Karpas-422 (cell line): ENCODE results near the gene APOB. TPM values are rescaled to one million over a fixed set of nuclear protein-coding genes. Genes with fewer than 3 reads are reported as not detected.

ENCODE experiments used
- DNase-seq: peaks from one replicate; pipeline ENCODE4 v3.0.0-alpha.2; 2015
- H2AFZ ChIP-seq: fragments of 200-600 bp; sonication (generic); 2 replicates; pipeline ENCODE4 v1.6.1; 2014; ENCODE audit warnings: antibody characterized with exemption, low read length, mixed read lengths
- H3K27ac ChIP-seq: fragments of 200-600 bp; sonication (generic); 2 replicates; pipeline ENCODE4 v1.5.1; 2014; ENCODE audit warnings: mild to moderate bottlenecking, low read length, moderate library complexity
- H3K27me3 ChIP-seq: fragments of 200-600 bp; sonication (generic); 2 replicates; pipeline ENCODE4 v1.6.1; 2014; ENCODE audit warnings: low read length, mixed read lengths
- H3K36me3 ChIP-seq: fragments of 200-600 bp; sonication (generic); 2 replicates; pipeline ENCODE4 v1.6.1; 2014; ENCODE audit warnings: low read length, mixed read lengths; ENCODE audit not compliant: insufficient read depth
- H3K4me1 ChIP-seq: fragments of 200-600 bp; sonication (generic); 2 replicates; pipeline ENCODE4 v1.6.1; 2014; ENCODE audit warnings: mild to moderate bottlenecking, low read length, mixed read lengths
- H3K4me2 ChIP-seq: fragments of 200-600 bp; sonication (generic); 2 replicates; pipeline ENCODE4 v1.6.1; 2014; ENCODE audit warnings: low read length, low read depth, mild to moderate bottlenecking; ENCODE audit not compliant: poor library complexity, severe bottlenecking
- H3K4me3 ChIP-seq: fragments of 200-600 bp; sonication (generic); 2 replicates; pipeline ENCODE4 v1.5.1; 2014; ENCODE audit warnings: mild to moderate bottlenecking, antibody characterized with exemption, low read length, mixed read lengths
- H3K79me2 ChIP-seq: fragments of 200-600 bp; sonication (generic); 2 replicates; pipeline ENCODE4 v1.6.1; 2014; ENCODE audit warnings: mild to moderate bottlenecking, low read length, mixed read lengths
- H3K9ac ChIP-seq: fragments of 200-600 bp; sonication (generic); 2 replicates; pipeline ENCODE4 v1.6.0; 2014; ENCODE audit warnings: low read length
- H3K9me2 ChIP-seq: fragments of 200-600 bp; sonication (generic), shearing (Covaris generic); replicated peaks from 2 replicates; pipeline ENCODE4 v1.6.0; 2014; ENCODE audit warnings: mild to moderate bottlenecking, low read length, moderate library complexity; ENCODE audit not compliant: insufficient read depth
- H3K9me3 ChIP-seq: fragments of 300-700, 200-600 bp; sonication (generic); 2 replicates; pipeline ENCODE4 v1.6.1; 2014; ENCODE audit warnings: low read length, mixed read lengths
- H4K20me1 ChIP-seq: fragments of 200-600 bp; sonication (generic); 2 replicates; pipeline ENCODE4 v1.6.1; 2014; ENCODE audit warnings: mild to moderate bottlenecking, antibody characterized with exemption, low read length, low read depth; ENCODE audit not compliant: insufficient read depth
- total RNA-seq: library from RNA; depleted of rRNA; stranded (reverse); fragments of >200 nt; shearing (Covaris generic); gene quantifications from 2 replicates; pipeline ENCODE4 v1.2.3, GENCODE V29; 2014; ENCODE audit warnings: low replicate concordance

APOB gene
- total RNA-seq, 1 experiment from 2014 or later = not detected

- Histone ChIP-seq H3K27me3 (no peaks in the 10 kb centered on the region), H3K9me2 (no peaks in the 10 kb centered on the region), H3K36me3 (no peaks in the 10 kb centered on the region), H3K9ac (no peak overlapping the region), H3K79me2 (no peaks in the 10 kb centered on the region), H3K27ac (no peak overlapping the region), H3K4me2 (no peak overlapping the region), H2AFZ (no peak overlapping the region), H3K4me1 (no peaks in the 10 kb centered on the region), H3K4me3 (no peak overlapping the region), H4K20me1 (no peaks in the 10 kb centered on the region), H3K9me3 (no peaks in the 10 kb centered on the region)
- no peak for DNase-seq
Observed at GRCh38 chr2:20976527-20976926, 67.3 kb downstream of the APOB start.

GRCh38 chr2:20972792-20973565, 70.9 kb downstream of the APOB start:
- Histone ChIP-seq H3K4me2 (no peak overlapping the region), H3K27me3 (no peaks in the 10 kb centered on the region), H4K20me1 (no peaks in the 10 kb centered on the region), H3K79me2 (no peaks in the 10 kb centered on the region), H3K9me2 (no peaks in the 10 kb centered on the region), H3K27ac (no peak overlapping the region), H3K4me1 (no peaks in the 10 kb centered on the region), H2AFZ (no peak overlapping the region), H3K9ac (no peak overlapping the region), H3K36me3 (no peaks in the 10 kb centered on the region), H3K4me3 (no peak overlapping the region), H3K9me3 (no peaks in the 10 kb centered on the region)
- no peak for DNase-seq

GRCh38 chr2:20972110-20972509, 71.8 kb downstream of the APOB start:
- Histone ChIP-seq H2AFZ (no peak overlapping the region), H3K27me3 (no peaks in the 10 kb centered on the region), H3K9me2 (no peaks in the 10 kb centered on the region), H3K9me3 (no peaks in the 10 kb centered on the region), H3K27ac (no peak overlapping the region), H3K9ac (no peak overlapping the region), H3K36me3 (no peaks in the 10 kb centered on the region), H4K20me1 (no peaks in the 10 kb centered on the region), H3K4me2 (no peak overlapping the region), H3K4me3 (no peak overlapping the region), H3K4me1 (peaks cover 4% of the 10 kb centered on the region; the same call in 1 of the 2 replicates), H3K79me2 (no peaks in the 10 kb centered on the region)
- DNase-seq = no peak

GRCh38 chr2:20970068-20970467, 73.8 kb downstream of the APOB start:
- no peak overlapping the region for H3K9ac ChIP-seq
- no peaks in the 10 kb centered on the region for H3K27me3 ChIP-seq
- DNase-seq = no peak
- no peaks in the 10 kb centered on the region for H3K9me2 ChIP-seq
- H3K4me2 ChIP-seq = no peak overlapping the region
- H4K20me1 ChIP-seq = no peaks in the 10 kb centered on the region
- H3K36me3 ChIP-seq = no peaks in the 10 kb centered on the region
- H3K4me1 ChIP-seq = peaks cover 5% of the 10 kb centered on the region; the same call in 1 of the 2 replicates
- no peak overlapping the region for H2AFZ ChIP-seq
- H3K27ac ChIP-seq = no peak overlapping the region
- H3K79me2 ChIP-seq = no peaks in the 10 kb centered on the region
- H3K9me3 ChIP-seq = no peaks in the 10 kb centered on the region
- H3K4me3 ChIP-seq = no peak overlapping the region

GRCh38 chr2:20966061-20966595, 77.7 kb downstream of the APOB start:
- Histone ChIP-seq H3K4me3 (no peak overlapping the region), H3K27ac (no peak overlapping the region), H3K27me3 (no peaks in the 10 kb centered on the region), H3K79me2 (no peaks in the 10 kb centered on the region), H2AFZ (no peak overlapping the region), H4K20me1 (no peaks in the 10 kb centered on the region), H3K4me1 (peaks cover 5% of the 10 kb centered on the region; the same call in 1 of the 2 replicates), H3K9me3 (no peaks in the 10 kb centered on the region), H3K4me2 (no peak overlapping the region), H3K36me3 (no peaks in the 10 kb centered on the region), H3K9ac (no peak overlapping the region), H3K9me2 (no peaks in the 10 kb centered on the region)
- no peak for DNase-seq

- DNase-seq = no peak
- no peaks in the 10 kb centered on the region for H3K9me3 ChIP-seq
- H3K27me3 ChIP-seq = no peaks in the 10 kb centered on the region
- H3K4me1 ChIP-seq = peaks cover 5% of the 10 kb centered on the region; the same call in 1 of the 2 replicates
- no peak overlapping the region for H3K4me3 ChIP-seq
- H3K9me2 ChIP-seq = no peaks in the 10 kb centered on the region
- no peak overlapping the region for H3K27ac ChIP-seq
- no peak overlapping the region for H3K9ac ChIP-seq
- H3K36me3 ChIP-seq = no peaks in the 10 kb centered on the region
- no peak overlapping the region for H3K4me2 ChIP-seq
- no peaks in the 10 kb centered on the region for H3K79me2 ChIP-seq
- no peak overlapping the region for H2AFZ ChIP-seq
- H4K20me1 ChIP-seq = no peaks in the 10 kb centered on the region
Observed at GRCh38 chr2:20965221-20965620, 78.7 kb downstream of the APOB start.

GRCh38 chr2:20963867-20964266, 80.0 kb downstream of the APOB start:
- Histone ChIP-seq H3K36me3 (no peaks in the 10 kb centered on the region), H3K27me3 (no peaks in the 10 kb centered on the region), H3K79me2 (no peaks in the 10 kb centered on the region), H3K9me2 (no peaks in the 10 kb centered on the region), H3K27ac (no peak overlapping the region), H2AFZ (no peak overlapping the region), H4K20me1 (no peaks in the 10 kb centered on the region), H3K9me3 (no peaks in the 10 kb centered on the region), H3K4me1 (peaks cover 5% of the 10 kb centered on the region; the same call in 1 of the 2 replicates), H3K9ac (no peak overlapping the region), H3K4me3 (no peak overlapping the region), H3K4me2 (no peak overlapping the region)
- DNase-seq = no peak

GRCh38 chr2:20962939-20963557, 80.8 kb downstream of the APOB start:
- Histone ChIP-seq H3K79me2 (no peaks in the 10 kb centered on the region), H4K20me1 (no peaks in the 10 kb centered on the region), H3K27ac (no peak overlapping the region), H3K9ac (no peak overlapping the region), H3K9me3 (no peaks in the 10 kb centered on the region), H2AFZ (no peak overlapping the region), H3K9me2 (no peaks in the 10 kb centered on the region), H3K4me2 (no peak overlapping the region), H3K4me1 (peaks cover 5% of the 10 kb centered on the region; the same call in 1 of the 2 replicates), H3K4me3 (no peak overlapping the region), H3K27me3 (no peaks in the 10 kb centered on the region), H3K36me3 (no peaks in the 10 kb centered on the region)
- DNase-seq = peak; percentile 88
